GM06990 (cell line): ENCODE data around the gene FCHSD2.

Source experiments
- DNase-seq: peaks from one replicate; pipeline ENCODE4 v3.0.0-alpha.2; 2011; ENCODE audit not compliant: insufficient read length; ENCODE audit errors: extremely low read depth
- H3K27me3 ChIP-seq: replicated peaks from 2 replicates; pipeline ENCODE4 v1.6.0; 2011; ENCODE audit warnings: low read length; ENCODE audit not compliant: control insufficient read depth, insufficient read depth
- H3K36me3 ChIP-seq: 2 replicates; pipeline ENCODE4 v1.5.1; 2011; ENCODE audit warnings: low read length; ENCODE audit not compliant: control insufficient read depth, insufficient read depth
- H3K4me3 ChIP-seq: replicated peaks from 2 replicates; pipeline ENCODE4 v1.5.1; 2011; ENCODE audit warnings: low read depth, mild to moderate bottlenecking, control low read depth, low read length
- TF ChIP-seq, protein P1 (sequence below): IDR thresholded peaks from 2 replicates; pipeline ENCODE4 v1.5.1; 2011; ENCODE audit warnings: low read length, control low read depth, mild to moderate bottlenecking, inconsistent platforms; ENCODE audit not compliant: insufficient read depth, poor library complexity, severe bottlenecking

FCHSD2 gene

DNA sequence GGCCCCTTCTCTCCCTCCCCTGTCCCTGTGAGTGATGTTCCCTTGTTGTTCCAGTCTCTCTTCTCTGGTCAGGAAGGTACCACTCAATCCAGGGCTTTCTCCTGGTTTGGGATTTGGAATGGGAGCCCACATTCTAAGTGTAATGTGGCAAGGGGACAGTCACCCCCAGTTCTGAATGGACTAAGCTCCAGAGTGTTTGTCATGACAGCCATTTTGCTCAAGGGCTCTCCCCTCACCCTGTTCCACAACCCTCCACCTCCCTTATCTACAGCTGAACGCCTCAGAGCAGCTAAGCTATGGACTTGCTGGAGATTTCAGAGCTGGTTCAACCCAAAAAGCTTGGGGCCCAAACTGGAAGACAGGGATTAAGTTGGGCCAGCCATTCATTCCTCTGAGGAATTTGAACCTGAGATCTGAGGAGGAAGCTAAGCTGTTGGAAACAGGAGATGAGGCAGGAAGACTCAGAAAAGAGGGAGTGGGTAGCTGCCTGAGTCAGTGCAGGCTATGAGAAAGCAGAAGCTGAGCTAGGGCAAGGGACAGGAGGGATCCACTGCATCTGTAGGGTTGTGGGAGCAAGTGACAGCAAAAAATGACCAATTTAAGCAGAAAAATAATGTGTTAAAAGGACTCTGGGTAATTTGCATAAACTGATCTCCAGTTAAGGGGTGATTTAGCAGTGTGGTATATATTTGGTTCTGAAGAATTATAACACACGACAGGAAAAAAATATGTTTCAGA lies 22.9 kb upstream of the FCHSD2 start:
- TF ChIP-seq, protein P1, sequence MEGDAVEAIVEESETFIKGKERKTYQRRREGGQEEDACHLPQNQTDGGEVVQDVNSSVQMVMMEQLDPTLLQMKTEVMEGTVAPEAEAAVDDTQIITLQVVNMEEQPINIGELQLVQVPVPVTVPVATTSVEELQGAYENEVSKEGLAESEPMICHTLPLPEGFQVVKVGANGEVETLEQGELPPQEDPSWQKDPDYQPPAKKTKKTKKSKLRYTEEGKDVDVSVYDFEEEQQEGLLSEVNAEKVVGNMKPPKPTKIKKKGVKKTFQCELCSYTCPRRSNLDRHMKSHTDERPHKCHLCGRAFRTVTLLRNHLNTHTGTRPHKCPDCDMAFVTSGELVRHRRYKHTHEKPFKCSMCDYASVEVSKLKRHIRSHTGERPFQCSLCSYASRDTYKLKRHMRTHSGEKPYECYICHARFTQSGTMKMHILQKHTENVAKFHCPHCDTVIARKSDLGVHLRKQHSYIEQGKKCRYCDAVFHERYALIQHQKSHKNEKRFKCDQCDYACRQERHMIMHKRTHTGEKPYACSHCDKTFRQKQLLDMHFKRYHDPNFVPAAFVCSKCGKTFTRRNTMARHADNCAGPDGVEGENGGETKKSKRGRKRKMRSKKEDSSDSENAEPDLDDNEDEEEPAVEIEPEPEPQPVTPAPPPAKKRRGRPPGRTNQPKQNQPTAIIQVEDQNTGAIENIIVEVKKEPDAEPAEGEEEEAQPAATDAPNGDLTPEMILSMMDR = no peak
- H3K27me3 ChIP-seq = no peaks in the 10 kb centered on the region
- DNase-seq = no peak
- no peak overlapping the region for H3K4me3 ChIP-seq
- no peaks in the 10 kb centered on the region; the same call in 1 of the 2 replicates for H3K36me3 ChIP-seq

DNA sequence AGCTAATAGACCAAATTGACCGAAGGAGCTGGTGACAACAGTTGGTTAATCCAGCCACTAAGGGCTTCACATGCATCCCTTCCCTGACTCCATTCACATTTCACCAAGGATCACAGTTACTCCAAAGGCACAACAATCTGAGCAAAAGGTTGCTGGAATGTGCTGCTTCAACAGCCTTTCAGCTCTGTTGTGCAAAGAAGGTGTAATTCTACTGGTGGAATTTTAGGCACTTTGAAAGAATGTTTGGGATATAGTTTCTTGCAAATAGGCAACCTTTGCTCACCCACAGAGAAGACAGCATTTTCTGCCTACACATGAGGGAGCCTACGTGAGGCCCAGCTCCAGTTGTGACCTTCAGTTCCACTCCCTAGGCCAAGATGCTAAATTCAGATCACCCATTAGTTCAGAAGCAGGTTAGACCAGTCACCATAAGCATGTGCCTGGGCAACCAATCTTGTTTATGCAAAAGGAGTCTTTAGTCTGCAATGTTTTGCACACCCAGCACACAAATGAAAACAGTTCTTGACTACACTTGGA lies 21.6 kb upstream of the FCHSD2 start:
- TF ChIP-seq, protein P1 = no peak
- Histone ChIP-seq H3K27me3 (no peaks in the 10 kb centered on the region), H3K4me3 (no peak overlapping the region), H3K36me3 (no peaks in the 10 kb centered on the region)
- no peak for DNase-seq

DNA sequence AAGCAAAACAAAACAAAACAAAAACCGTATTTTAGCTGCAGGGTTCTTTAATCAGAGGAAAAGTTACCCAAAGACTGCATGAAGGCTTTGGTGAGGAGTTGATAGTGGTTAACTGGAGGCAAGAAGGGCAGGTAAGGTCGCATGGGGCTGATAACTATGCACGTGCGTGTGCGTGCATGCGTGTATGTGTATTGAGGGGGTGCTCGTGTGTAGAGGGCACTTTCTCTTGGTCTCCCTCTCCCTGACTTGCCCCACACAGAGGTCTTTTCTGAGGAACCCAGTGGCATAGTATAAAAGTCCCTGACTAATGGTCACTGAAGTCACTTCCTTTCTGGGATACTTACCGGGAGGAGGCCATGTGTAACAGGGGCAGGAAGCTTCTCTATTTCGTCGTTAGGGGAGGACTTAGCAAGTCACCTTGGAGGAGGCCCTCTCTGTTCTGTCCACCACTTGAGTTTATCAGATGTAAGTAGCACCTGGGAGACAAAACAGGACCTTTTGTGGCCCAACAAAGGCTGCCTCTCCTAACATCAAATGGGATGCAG lies 20.1 kb upstream of the FCHSD2 start:
- H3K4me3 ChIP-seq = no peak overlapping the region

DNA sequence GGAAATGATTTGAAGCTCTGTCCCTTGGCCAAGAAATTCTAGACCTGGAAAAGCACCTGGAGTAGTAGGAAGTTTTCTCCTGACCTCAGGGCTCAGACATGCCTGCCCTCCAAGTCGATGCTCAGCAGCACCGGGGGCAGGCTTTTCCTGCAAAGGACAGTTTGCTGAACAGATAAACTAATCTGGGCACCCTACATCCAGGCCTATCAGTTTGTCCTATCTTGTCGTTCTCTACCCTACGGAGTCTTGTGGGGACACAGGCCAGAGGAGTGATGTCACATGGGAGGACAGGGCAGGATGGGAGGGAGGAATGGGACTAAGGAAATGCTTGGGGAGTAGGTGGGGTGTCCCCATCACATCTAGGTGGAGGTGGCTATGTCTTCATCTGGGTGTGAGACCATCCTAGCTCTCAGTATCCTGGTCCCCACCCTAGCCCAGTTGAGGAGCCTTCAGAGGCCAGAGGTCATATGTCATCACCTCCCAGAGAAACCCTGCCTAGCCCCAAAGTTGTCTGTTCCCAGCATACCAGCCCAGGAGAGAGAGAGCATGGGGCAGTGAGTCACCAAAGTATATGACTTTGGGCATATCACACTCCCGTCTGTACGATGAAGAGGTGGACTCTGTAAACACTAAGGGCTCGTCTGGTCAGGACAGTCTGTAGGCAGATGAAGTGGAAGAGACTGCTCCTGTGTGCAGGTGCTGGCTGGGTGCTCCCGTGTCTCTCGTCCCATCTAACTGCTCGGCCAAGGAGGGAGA lies 18.1 kb upstream of the FCHSD2 start:
- Histone ChIP-seq H3K27me3 (no peaks in the 10 kb centered on the region), H3K36me3 (no peaks in the 10 kb centered on the region), H3K4me3 (no peak overlapping the region)
- TF ChIP-seq, protein P1 = no peak
- DNase-seq = no peak

More for the DNA sequence above, 20.1 kb upstream of the FCHSD2 start:
- Histone ChIP-seq H3K27me3 (no peaks in the 10 kb centered on the region), H3K36me3 (no peaks in the 10 kb centered on the region)
- TF ChIP-seq, protein P1 = no peak
- DNase-seq = no peak

DNA sequence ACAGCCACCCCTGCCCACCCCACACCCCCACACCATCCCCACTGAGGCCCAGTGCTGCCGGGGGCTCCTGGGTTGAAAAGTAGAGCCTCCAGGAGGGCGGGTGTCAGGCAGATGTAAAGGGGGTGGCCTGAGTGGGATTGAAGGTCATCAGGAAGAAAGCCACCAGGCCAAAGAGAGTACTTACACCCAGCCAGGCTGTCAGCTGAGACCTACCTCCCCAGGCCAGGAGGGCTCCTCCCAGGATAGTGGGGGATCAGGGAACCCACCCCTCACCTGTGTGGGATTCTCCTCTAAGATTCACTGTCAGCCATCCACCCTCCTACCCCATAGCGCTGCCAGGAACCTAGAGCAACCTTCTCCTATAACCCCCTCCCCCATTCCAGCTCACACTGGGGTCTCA lies 17.2 kb upstream of the FCHSD2 start:
- no peak overlapping the region for H3K4me3 ChIP-seq
- TF ChIP-seq, protein P1 = no peak
- H3K36me3 ChIP-seq = no peaks in the 10 kb centered on the region
- DNase-seq = no peak
- H3K27me3 ChIP-seq = no peaks in the 10 kb centered on the region
